ENCODE measurements around the gene MECP2.

Gene MECP2

DNA sequence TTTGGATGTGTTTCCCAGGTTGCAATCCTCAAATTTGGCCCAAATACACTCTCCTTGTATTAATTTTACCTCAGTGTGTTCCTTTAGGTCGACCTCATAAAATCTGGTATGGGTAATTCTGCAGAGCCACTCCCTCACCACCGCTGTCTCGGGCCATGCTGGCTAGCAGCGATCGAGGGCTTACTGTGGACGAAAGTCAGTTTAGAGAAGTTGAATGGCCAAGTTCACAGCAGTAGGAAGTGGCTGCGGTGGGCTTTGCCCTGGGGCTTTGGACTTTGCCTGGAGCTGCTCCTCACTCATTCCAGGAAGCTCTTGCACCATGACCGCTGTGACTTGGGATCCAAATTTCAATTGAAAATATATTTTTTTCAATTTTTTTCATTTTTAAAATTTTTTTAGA is 105.3 kb downstream of the MECP2 start:
- TF ChIP-seq POLR2AphosphoS5 (IDR thresholded peaks at IDR 0.05; ENCODE audit: low read depth, low read length) (no peak), FOXP2 (optimal IDR thresholded peaks at IDR 0.05; ENCODE audit: borderline replicate concordance, extremely low read depth, extremely low read length, insufficient read depth) (no peak), TAF1 (IDR thresholded peaks at IDR 0.05; ENCODE audit: borderline replicate concordance, insufficient read depth, low read length) (no peak), SIN3A (IDR thresholded peaks at IDR 0.05; ENCODE audit: borderline replicate concordance, insufficient read depth, low read length) (no peak)
- TF ChIP-seq, protein P1, sequence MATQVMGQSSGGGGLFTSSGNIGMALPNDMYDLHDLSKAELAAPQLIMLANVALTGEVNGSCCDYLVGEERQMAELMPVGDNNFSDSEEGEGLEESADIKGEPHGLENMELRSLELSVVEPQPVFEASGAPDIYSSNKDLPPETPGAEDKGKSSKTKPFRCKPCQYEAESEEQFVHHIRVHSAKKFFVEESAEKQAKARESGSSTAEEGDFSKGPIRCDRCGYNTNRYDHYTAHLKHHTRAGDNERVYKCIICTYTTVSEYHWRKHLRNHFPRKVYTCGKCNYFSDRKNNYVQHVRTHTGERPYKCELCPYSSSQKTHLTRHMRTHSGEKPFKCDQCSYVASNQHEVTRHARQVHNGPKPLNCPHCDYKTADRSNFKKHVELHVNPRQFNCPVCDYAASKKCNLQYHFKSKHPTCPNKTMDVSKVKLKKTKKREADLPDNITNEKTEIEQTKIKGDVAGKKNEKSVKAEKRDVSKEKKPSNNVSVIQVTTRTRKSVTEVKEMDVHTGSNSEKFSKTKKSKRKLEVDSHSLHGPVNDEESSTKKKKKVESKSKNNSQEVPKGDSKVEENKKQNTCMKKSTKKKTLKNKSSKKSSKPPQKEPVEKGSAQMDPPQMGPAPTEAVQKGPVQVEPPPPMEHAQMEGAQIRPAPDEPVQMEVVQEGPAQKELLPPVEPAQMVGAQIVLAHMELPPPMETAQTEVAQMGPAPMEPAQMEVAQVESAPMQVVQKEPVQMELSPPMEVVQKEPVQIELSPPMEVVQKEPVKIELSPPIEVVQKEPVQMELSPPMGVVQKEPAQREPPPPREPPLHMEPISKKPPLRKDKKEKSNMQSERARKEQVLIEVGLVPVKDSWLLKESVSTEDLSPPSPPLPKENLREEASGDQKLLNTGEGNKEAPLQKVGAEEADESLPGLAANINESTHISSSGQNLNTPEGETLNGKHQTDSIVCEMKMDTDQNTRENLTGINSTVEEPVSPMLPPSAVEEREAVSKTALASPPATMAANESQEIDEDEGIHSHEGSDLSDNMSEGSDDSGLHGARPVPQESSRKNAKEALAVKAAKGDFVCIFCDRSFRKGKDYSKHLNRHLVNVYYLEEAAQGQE (IDR thresholded peaks at IDR 0.05; ENCODE audit: insufficient read depth in 1 of 2, low read depth in 2 of 2, low read length in 2 of 2) = no peak

DNA sequence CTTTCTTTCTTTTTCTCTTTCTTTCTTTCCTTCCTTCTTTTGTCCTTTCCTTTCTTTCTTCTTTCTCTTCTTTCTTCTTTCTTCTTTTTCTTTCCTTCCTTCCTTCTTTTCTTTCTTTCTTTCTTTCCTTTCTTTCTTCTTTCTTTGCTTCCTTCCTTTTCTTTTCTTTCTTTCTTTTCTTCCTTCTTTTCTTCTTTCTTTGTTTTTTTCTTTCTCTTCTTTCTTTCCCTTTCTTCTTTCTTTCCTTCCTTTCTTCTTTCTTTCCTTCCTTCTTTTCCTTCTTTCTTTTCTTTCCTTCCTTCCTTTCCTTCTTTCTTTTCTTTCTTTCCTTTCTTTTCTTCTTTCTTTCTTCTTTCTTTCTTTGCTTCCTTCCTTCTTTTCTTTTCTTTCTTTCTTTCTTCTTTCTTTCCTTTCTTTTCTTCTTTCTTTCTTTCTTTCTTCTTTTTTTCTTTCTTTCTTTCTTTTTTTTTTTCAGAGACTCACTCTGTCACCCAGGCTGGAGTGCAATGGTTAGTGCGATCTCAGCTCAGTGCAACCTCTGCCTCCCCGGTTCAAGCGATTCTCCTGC is 106.4 kb downstream of the MECP2 start:
- no peak for TF ChIP-seq FOXP2 (optimal IDR thresholded peaks at IDR 0.05; ENCODE audit: borderline replicate concordance, extremely low read depth, extremely low read length, insufficient read depth)
- no peak for TF ChIP-seq POLR2AphosphoS5 (IDR thresholded peaks at IDR 0.05; ENCODE audit: low read depth, low read length)
- no peak for TF ChIP-seq TAF1 (IDR thresholded peaks at IDR 0.05; ENCODE audit: borderline replicate concordance, insufficient read depth, low read length)
- TF ChIP-seq, protein P1 (IDR thresholded peaks at IDR 0.05; ENCODE audit: insufficient read depth in 1 of 2, low read depth in 2 of 2, low read length in 2 of 2) = no peak
- no peak for TF ChIP-seq SIN3A (IDR thresholded peaks at IDR 0.05; ENCODE audit: borderline replicate concordance, insufficient read depth, low read length)

- no peak for TF ChIP-seq POLR2AphosphoS5 (IDR thresholded peaks at IDR 0.05; ENCODE audit: low read depth, low read length)
- no peak for TF ChIP-seq SIN3A (IDR thresholded peaks at IDR 0.05; ENCODE audit: borderline replicate concordance, insufficient read depth, low read length)
- TF ChIP-seq, protein P1 (IDR thresholded peaks at IDR 0.05; ENCODE audit: insufficient read depth in 1 of 2, low read depth in 2 of 2, low read length in 2 of 2) = no peak
- TF ChIP-seq TAF1 (IDR thresholded peaks at IDR 0.05; ENCODE audit: borderline replicate concordance, insufficient read depth, low read length) = no peak
- no peak for TF ChIP-seq FOXP2 (optimal IDR thresholded peaks at IDR 0.05; ENCODE audit: borderline replicate concordance, extremely low read depth, extremely low read length, insufficient read depth)
Observed at GRCh38 chrX:153989973-153990655, 107.4 kb downstream of the MECP2 start.

DNA sequence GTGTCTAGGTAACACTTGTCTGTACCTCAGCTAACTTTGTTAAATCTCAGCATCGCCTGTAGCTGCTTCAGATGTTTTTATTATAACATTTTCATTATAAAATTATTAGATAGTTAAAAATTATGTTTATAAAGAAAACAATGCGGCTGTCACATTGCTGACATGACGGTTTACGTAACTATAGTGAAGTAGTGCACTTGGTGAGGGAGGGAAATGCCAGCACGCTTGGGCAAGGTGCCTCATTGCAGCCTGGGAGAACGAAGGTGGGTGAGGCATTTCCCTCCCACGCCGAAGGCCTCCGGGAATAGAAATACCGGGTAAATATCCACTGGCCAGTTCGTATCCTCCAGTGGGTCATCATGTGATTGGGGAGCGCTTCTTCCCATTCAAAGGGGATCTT is 109.0 kb downstream of the MECP2 start:
- no peak for TF ChIP-seq TAF1 (IDR thresholded peaks at IDR 0.05; ENCODE audit: borderline replicate concordance, insufficient read depth, low read length)
- TF ChIP-seq, protein P1 (IDR thresholded peaks at IDR 0.05; ENCODE audit: insufficient read depth in 1 of 2, low read depth in 2 of 2, low read length in 2 of 2) = no peak
- TF ChIP-seq FOXP2 (optimal IDR thresholded peaks at IDR 0.05; ENCODE audit: borderline replicate concordance, extremely low read depth, extremely low read length, insufficient read depth) = no peak
- TF ChIP-seq SIN3A (IDR thresholded peaks at IDR 0.05; ENCODE audit: borderline replicate concordance, insufficient read depth, low read length) = no peak
- TF ChIP-seq POLR2AphosphoS5 (IDR thresholded peaks at IDR 0.05; ENCODE audit: low read depth, low read length) = no peak

Measured in PFSK-1 (cell line).